Trophoblast cell (in vitro differentiated cells and primary cell): ENCODE measurements around the gene GLIS2.
A peak's percentile ranks its signal among the peaks of the same experiment; 100 is the strongest.

Source experiments
- DNase-seq, 2 donors: peaks; one replicate each; pipeline ENCODE4 v3.0.0-alpha.2; 2016
- H2AFZ ChIP-seq: 2 replicates; pipeline ENCODE4 v1.6.1; 2013; ENCODE audit warnings: low read length, moderate library complexity, mild to moderate bottlenecking; ENCODE audit not compliant: insufficient read depth, poor library complexity
- H2AK5ac ChIP-seq: 2 replicates; pipeline ENCODE4 v1.6.1; 2013; ENCODE audit warnings: mild to moderate bottlenecking, low read length
- H2BK120ac ChIP-seq: 2 replicates; pipeline ENCODE4 v1.6.1; 2013; ENCODE audit warnings: low read length, mild to moderate bottlenecking, moderate library complexity; ENCODE audit not compliant: insufficient read depth, poor library complexity
- H2BK12ac ChIP-seq: 2 replicates; pipeline ENCODE4 v1.6.1; 2013; ENCODE audit warnings: mild to moderate bottlenecking, low read length, moderate library complexity
- H2BK5ac ChIP-seq: 2 replicates; pipeline ENCODE4 v1.6.1; 2013; ENCODE audit warnings: low read length, low read depth, moderate library complexity, mild to moderate bottlenecking; ENCODE audit not compliant: poor library complexity
- H3K14ac ChIP-seq: 2 replicates; pipeline ENCODE4 v1.6.1; 2013; ENCODE audit warnings: mild to moderate bottlenecking, low read length
- H3K18ac ChIP-seq: 2 replicates; pipeline ENCODE4 v1.6.1; 2013; ENCODE audit warnings: mild to moderate bottlenecking, low read length
- H3K23ac ChIP-seq: 2 replicates; pipeline ENCODE4 v1.6.1; 2013; ENCODE audit warnings: low read length
- H3K27ac ChIP-seq: 2 replicates; pipeline ENCODE4 v1.5.1; 2013; ENCODE audit warnings: low read depth, mild to moderate bottlenecking, inconsistent platforms, low read length, moderate library complexity
- H3K27me3 ChIP-seq: 2 replicates; pipeline ENCODE4 v1.6.1; 2013; ENCODE audit warnings: inconsistent platforms, mild to moderate bottlenecking, low read length, moderate library complexity; ENCODE audit not compliant: insufficient read depth
- H3K36me3 ChIP-seq, 2 experiments: 1 replicate in 1 of 2; 2 replicates in 1 of 2; pipeline ENCODE4 v1.6.1; 2013; ENCODE audit warnings: low read length in 2 of 2, mild to moderate bottlenecking in 2 of 2, moderate library complexity in 1 of 2; ENCODE audit not compliant: insufficient read depth in 2 of 2, control insufficient read depth in 1 of 2
- H3K4ac ChIP-seq: 2 replicates; pipeline ENCODE4 v1.6.1; 2013; ENCODE audit warnings: low read depth, mild to moderate bottlenecking, low read length, moderate library complexity
- H3K4me1 ChIP-seq, 2 experiments: 1 replicate in 1 of 2; 2 replicates in 1 of 2; pipeline ENCODE4 v1.6.1; 2013; ENCODE audit warnings: low read length in 2 of 2, mild to moderate bottlenecking in 2 of 2, moderate library complexity in 1 of 2; ENCODE audit not compliant: insufficient read depth in 2 of 2, control insufficient read depth in 1 of 2
- H3K4me2 ChIP-seq: 2 replicates; pipeline ENCODE4 v1.6.1; 2013; ENCODE audit warnings: inconsistent platforms, mild to moderate bottlenecking, low read length, moderate library complexity
- H3K4me3 ChIP-seq: 2 replicates; pipeline ENCODE4 v1.5.1; 2013; ENCODE audit warnings: mild to moderate bottlenecking, low read depth, low read length, inconsistent platforms
- H3K79me1 ChIP-seq: one replicate; pipeline ENCODE4 v1.6.1; 2013; ENCODE audit warnings: low read length
- H3K79me2 ChIP-seq: 2 replicates; pipeline ENCODE4 v1.6.1; 2013; ENCODE audit warnings: low read length, mild to moderate bottlenecking; ENCODE audit not compliant: control insufficient read depth, insufficient read depth, poor library complexity
- H3K9ac ChIP-seq: 2 replicates; pipeline ENCODE4 v1.6.1; 2013; ENCODE audit warnings: mild to moderate bottlenecking, low read length
- H3K9me3 ChIP-seq: 2 replicates; pipeline ENCODE4 v1.6.1; 2013; ENCODE audit warnings: low read depth, mild to moderate bottlenecking, control low read depth, inconsistent platforms, low read length; ENCODE audit not compliant: insufficient read depth
- H4K12ac ChIP-seq: 2 replicates; pipeline ENCODE4 v1.6.1; 2013; ENCODE audit warnings: low read depth, mild to moderate bottlenecking, low read length, moderate library complexity
- H4K8ac ChIP-seq: 2 replicates; pipeline ENCODE4 v1.6.1; 2013; ENCODE audit warnings: low read depth, mild to moderate bottlenecking, low read length, moderate library complexity
- H4K91ac ChIP-seq: one replicate; pipeline ENCODE4 v1.6.1; 2013; ENCODE audit warnings: low read depth, mild to moderate bottlenecking, low read length, moderate library complexity
- WGBS: extraction: QIAGEN DNeasy Blood & Tissue Kit; methylation state at CpG from one replicate; pipeline ENCODE4 v1.1.7; 2013; ENCODE audit warnings: missing lambda C conversion rate; ENCODE audit not compliant: insufficient read length, insufficient coverage; ENCODE audit errors: extremely low coverage; 5-methylcytosine and 5-hydroxymethylcytosine counted together

Gene GLIS2

GRCh38 chr16:4371357-4372000 lies 55.6 kb downstream of the GLIS2 start, which contains the start of gene VASN:
VASN (plus strand) TSS chr16:4371848; CDS start chr16:4380878, 9,030 bp downstream.
- no peak within 1 kb of the TSS for H3K23ac ChIP-seq
- peak within 1 kb of the TSS; percentile 84 for H2AK5ac ChIP-seq
- peak; percentile 72 to 86 for DNase-seq
- peak within 1 kb of the TSS; percentile 78 for H3K9ac ChIP-seq
- H3K9me3 ChIP-seq = no peaks in the 10 kb centered on the region
- peaks cover 22% of the 10 kb centered on the region for H3K79me1 ChIP-seq
- peak within 1 kb of the TSS; percentile 76 for H2BK12ac ChIP-seq
- H4K12ac ChIP-seq = no peak within 1 kb of the TSS
- H3K27me3 ChIP-seq = no peaks in the 10 kb centered on the region
- H3K14ac ChIP-seq = peak within 1 kb of the TSS; percentile 57
- H3K18ac ChIP-seq = peak within 1 kb of the TSS; percentile 23
- peak within 1 kb of the TSS; percentile 56 for H2BK5ac ChIP-seq
- peaks cover 4 to 5% of the 10 kb centered on the region in 2 experiments for H3K36me3 ChIP-seq
- H4K91ac ChIP-seq = peak within 1 kb of the TSS; percentile 73
- peak within 1 kb of the TSS; percentile 65 for H3K27ac ChIP-seq
- peaks cover 21% of the 10 kb centered on the region for H3K79me2 ChIP-seq
- peaks cover 58 to 69% of the 10 kb centered on the region in 2 experiments for H3K4me1 ChIP-seq
- peak within 1 kb of the TSS; percentile 11 for H3K4ac ChIP-seq
- peak within 1 kb of the TSS; percentile 60 for H2BK120ac ChIP-seq
- H4K8ac ChIP-seq = peak within 1 kb of the TSS; percentile 55
- H3K4me3 ChIP-seq = peak within 1 kb of the TSS; percentile 75
- H3K4me2 ChIP-seq = peak within 1 kb of the TSS; percentile 89
- no CpG with 5 or more reads among the region's 50 CpGs for WGBS
- no peak within 1 kb of the TSS for H2AFZ ChIP-seq

DNA sequence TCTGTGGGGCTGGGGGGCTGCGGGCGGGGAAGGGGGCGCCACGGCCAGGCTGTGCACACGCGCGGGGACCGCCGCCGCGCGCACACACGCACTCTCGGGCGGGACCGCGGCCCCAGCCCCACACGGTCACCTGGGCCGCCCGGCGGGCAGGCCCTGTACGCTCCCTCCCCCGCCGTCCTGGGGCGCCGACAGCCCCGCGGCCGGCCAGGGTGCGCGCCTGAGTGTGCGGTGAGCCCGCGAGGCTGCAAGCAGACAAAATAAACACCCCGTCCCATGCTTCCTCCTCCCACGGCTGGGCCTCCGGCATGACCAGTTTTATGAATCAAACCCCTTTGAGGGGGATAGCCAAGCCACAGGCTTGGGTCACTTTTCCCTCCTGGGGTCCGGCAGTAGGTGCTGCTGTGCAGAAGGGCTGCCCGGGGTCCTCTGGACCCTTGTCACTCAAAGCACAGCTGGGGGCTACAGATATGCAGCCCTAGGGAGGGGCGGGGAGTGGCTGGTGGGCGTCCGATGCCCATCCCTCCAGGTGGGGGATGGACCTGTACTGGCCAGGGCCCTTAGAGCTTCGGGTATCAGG lies 56.2 kb downstream of the GLIS2 start:
- Histone ChIP-seq H3K9ac (peak overlapping the region; percentile 78), H2BK120ac (no peak overlapping the region), H3K9me3 (no peaks in the 10 kb centered on the region), H3K79me1 (peaks cover 22% of the 10 kb centered on the region), H3K27me3 (no peaks in the 10 kb centered on the region), H3K4me1 (peaks cover 58 to 68% of the 10 kb centered on the region in 2 experiments), H3K23ac (no peak overlapping the region), H3K4me2 (peak overlapping the region; percentile 89), H4K12ac (no peak overlapping the region), H2AK5ac (no peak overlapping the region), H4K8ac (no peak overlapping the region), H2BK5ac (peak overlapping the region; percentile 15), H3K27ac (peak overlapping the region; percentile 36), H3K18ac (peak overlapping the region; percentile 1), H4K91ac (peak overlapping the region; percentile 3), H2AFZ (no peak overlapping the region), H3K4ac (peak overlapping the region; percentile 11), H3K14ac (peak overlapping the region; percentile 40), H3K36me3 (peaks cover 4 to 6% of the 10 kb centered on the region in 2 experiments), H3K79me2 (peaks cover 21% of the 10 kb centered on the region), H2BK12ac (no peak overlapping the region), H3K4me3 (peak overlapping the region; percentile 75)
- DNase-seq = peak in 1 of 2 donors; percentile 35
- no CpG with 5 or more reads among the region's 43 CpGs for WGBS

- no peak overlapping the region for H3K23ac ChIP-seq
- peak overlapping the region; percentile 75 for H3K4me3 ChIP-seq
- H3K9me3 ChIP-seq = no peaks in the 10 kb centered on the region
- H3K14ac ChIP-seq = peak overlapping the region; percentile 1
- WGBS = no CpG with 5 or more reads among the region's 10 CpGs
- no peak overlapping the region for H2AFZ ChIP-seq
- peak overlapping the region; percentile 89 for H3K4me2 ChIP-seq
- H4K12ac ChIP-seq = no peak overlapping the region
- H3K4ac ChIP-seq = peak overlapping the region; percentile 0
- no peak overlapping the region for H4K8ac ChIP-seq
- no peaks in the 10 kb centered on the region for H3K27me3 ChIP-seq
- H2BK12ac ChIP-seq = peak overlapping the region; percentile 0
- peak overlapping the region; percentile 1 for H3K18ac ChIP-seq
- H2BK5ac ChIP-seq = no peak overlapping the region
- no peak overlapping the region for H4K91ac ChIP-seq
- peaks cover 22% of the 10 kb centered on the region for H3K79me1 ChIP-seq
- peaks cover 21% of the 10 kb centered on the region for H3K79me2 ChIP-seq
- peak in 1 of 2 donors; percentile 13 for DNase-seq
- H3K9ac ChIP-seq = peak overlapping the region; percentile 78
- H3K27ac ChIP-seq = peak overlapping the region; percentile 44
- H2BK120ac ChIP-seq = peak overlapping the region; percentile 4
- peaks cover 1 to 6% of the 10 kb centered on the region in 2 experiments for H3K36me3 ChIP-seq
- peak overlapping the region; percentile 6 for H2AK5ac ChIP-seq
- peaks cover 60 to 70% of the 10 kb centered on the region in 2 experiments for H3K4me1 ChIP-seq
Observed at GRCh38 chr16:4372578-4373355, 56.9 kb downstream of the GLIS2 start.

DNA sequence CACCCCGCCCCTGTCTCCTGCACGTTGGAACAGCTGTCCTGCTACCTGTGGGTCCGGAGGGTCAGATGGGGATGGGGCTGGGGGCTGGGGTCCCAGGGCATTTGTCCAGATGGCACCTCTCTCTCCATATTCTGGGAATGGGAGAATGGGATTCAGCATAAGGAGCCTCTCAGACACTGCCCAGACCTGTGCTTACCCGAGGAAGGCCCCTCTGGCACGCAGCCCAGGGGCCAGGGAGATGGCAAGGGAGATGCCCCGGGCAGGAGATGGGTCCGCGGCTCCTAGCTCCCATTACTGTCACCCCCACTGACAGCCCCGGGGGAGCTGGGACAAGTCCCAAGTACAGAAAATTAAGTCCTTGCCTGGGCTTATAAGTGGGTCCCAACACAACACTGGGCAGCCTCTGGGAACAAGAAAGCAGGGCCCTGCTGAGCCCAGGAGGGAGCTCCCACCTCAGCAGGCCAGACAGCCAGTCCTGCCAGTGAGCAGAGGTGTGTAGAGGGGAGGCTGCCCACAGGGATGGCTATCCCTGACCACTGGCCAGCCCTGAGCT lies 57.6 kb downstream of the GLIS2 start:
- Histone ChIP-seq H3K27ac (peak overlapping the region; percentile 44), H3K14ac (peak overlapping the region; percentile 36), H3K4me3 (peak overlapping the region; percentile 6), H3K79me2 (peaks cover 21% of the 10 kb centered on the region), H3K9me3 (no peaks in the 10 kb centered on the region), H2BK12ac (peak overlapping the region; percentile 39), H3K4ac (peak overlapping the region; percentile 5), H3K4me1 (peaks cover 60 to 76% of the 10 kb centered on the region in 2 experiments), H3K9ac (no peak overlapping the region), H3K4me2 (peak overlapping the region; percentile 89), H3K23ac (no peak overlapping the region), H3K18ac (peak overlapping the region; percentile 15), H4K12ac (no peak overlapping the region), H4K8ac (no peak overlapping the region), H4K91ac (peak overlapping the region; percentile 41), H3K36me3 (peaks cover 1 to 9% of the 10 kb centered on the region in 2 experiments), H2AFZ (no peak overlapping the region), H2BK5ac (peak overlapping the region; percentile 28), H3K79me1 (peaks cover 22% of the 10 kb centered on the region), H2AK5ac (peak overlapping the region; percentile 14), H3K27me3 (no peaks in the 10 kb centered on the region), H2BK120ac (peak overlapping the region; percentile 5)
- no CpG with 5 or more reads among the region's 9 CpGs for WGBS
- DNase-seq = no peak
